Trophoblast cell (in vitro differentiated cells and primary cell): ENCODE measurements around the gene CALB2.
A peak's percentile ranks its signal among the peaks of the same experiment; 100 is the strongest.

Experiments used
- DNase-seq, 2 donors: peaks; one replicate each; pipeline ENCODE4 v3.0.0-alpha.2; 2016
- H2AFZ ChIP-seq: 2 replicates; pipeline ENCODE4 v1.6.1; 2013; ENCODE audit warnings: low read length, moderate library complexity, mild to moderate bottlenecking; ENCODE audit not compliant: insufficient read depth, poor library complexity
- H2AK5ac ChIP-seq: 2 replicates; pipeline ENCODE4 v1.6.1; 2013; ENCODE audit warnings: mild to moderate bottlenecking, low read length
- H2BK120ac ChIP-seq: 2 replicates; pipeline ENCODE4 v1.6.1; 2013; ENCODE audit warnings: low read length, mild to moderate bottlenecking, moderate library complexity; ENCODE audit not compliant: insufficient read depth, poor library complexity
- H2BK12ac ChIP-seq: 2 replicates; pipeline ENCODE4 v1.6.1; 2013; ENCODE audit warnings: mild to moderate bottlenecking, low read length, moderate library complexity
- H2BK5ac ChIP-seq: 2 replicates; pipeline ENCODE4 v1.6.1; 2013; ENCODE audit warnings: low read length, low read depth, moderate library complexity, mild to moderate bottlenecking; ENCODE audit not compliant: poor library complexity
- H3K14ac ChIP-seq: 2 replicates; pipeline ENCODE4 v1.6.1; 2013; ENCODE audit warnings: mild to moderate bottlenecking, low read length
- H3K18ac ChIP-seq: 2 replicates; pipeline ENCODE4 v1.6.1; 2013; ENCODE audit warnings: mild to moderate bottlenecking, low read length
- H3K23ac ChIP-seq: 2 replicates; pipeline ENCODE4 v1.6.1; 2013; ENCODE audit warnings: low read length
- H3K27ac ChIP-seq: 2 replicates; pipeline ENCODE4 v1.5.1; 2013; ENCODE audit warnings: low read depth, mild to moderate bottlenecking, inconsistent platforms, low read length, moderate library complexity
- H3K27me3 ChIP-seq: 2 replicates; pipeline ENCODE4 v1.6.1; 2013; ENCODE audit warnings: inconsistent platforms, mild to moderate bottlenecking, low read length, moderate library complexity; ENCODE audit not compliant: insufficient read depth
- H3K36me3 ChIP-seq, 2 experiments: 1 replicate in 1 of 2; 2 replicates in 1 of 2; pipeline ENCODE4 v1.6.1; 2013; ENCODE audit warnings: low read length in 2 of 2, mild to moderate bottlenecking in 2 of 2, moderate library complexity in 1 of 2; ENCODE audit not compliant: insufficient read depth in 2 of 2, control insufficient read depth in 1 of 2
- H3K4ac ChIP-seq: 2 replicates; pipeline ENCODE4 v1.6.1; 2013; ENCODE audit warnings: low read depth, mild to moderate bottlenecking, low read length, moderate library complexity
- H3K4me1 ChIP-seq, 2 experiments: 1 replicate in 1 of 2; 2 replicates in 1 of 2; pipeline ENCODE4 v1.6.1; 2013; ENCODE audit warnings: low read length in 2 of 2, mild to moderate bottlenecking in 2 of 2, moderate library complexity in 1 of 2; ENCODE audit not compliant: insufficient read depth in 2 of 2, control insufficient read depth in 1 of 2
- H3K4me2 ChIP-seq: 2 replicates; pipeline ENCODE4 v1.6.1; 2013; ENCODE audit warnings: inconsistent platforms, mild to moderate bottlenecking, low read length, moderate library complexity
- H3K4me3 ChIP-seq: 2 replicates; pipeline ENCODE4 v1.5.1; 2013; ENCODE audit warnings: mild to moderate bottlenecking, low read depth, low read length, inconsistent platforms
- H3K79me1 ChIP-seq: one replicate; pipeline ENCODE4 v1.6.1; 2013; ENCODE audit warnings: low read length
- H3K79me2 ChIP-seq: 2 replicates; pipeline ENCODE4 v1.6.1; 2013; ENCODE audit warnings: low read length, mild to moderate bottlenecking; ENCODE audit not compliant: control insufficient read depth, insufficient read depth, poor library complexity
- H3K9ac ChIP-seq: 2 replicates; pipeline ENCODE4 v1.6.1; 2013; ENCODE audit warnings: mild to moderate bottlenecking, low read length
- H3K9me3 ChIP-seq: 2 replicates; pipeline ENCODE4 v1.6.1; 2013; ENCODE audit warnings: low read depth, mild to moderate bottlenecking, control low read depth, inconsistent platforms, low read length; ENCODE audit not compliant: insufficient read depth
- H4K12ac ChIP-seq: 2 replicates; pipeline ENCODE4 v1.6.1; 2013; ENCODE audit warnings: low read depth, mild to moderate bottlenecking, low read length, moderate library complexity
- H4K8ac ChIP-seq: 2 replicates; pipeline ENCODE4 v1.6.1; 2013; ENCODE audit warnings: low read depth, mild to moderate bottlenecking, low read length, moderate library complexity
- H4K91ac ChIP-seq: one replicate; pipeline ENCODE4 v1.6.1; 2013; ENCODE audit warnings: low read depth, mild to moderate bottlenecking, low read length, moderate library complexity
- WGBS: extraction: QIAGEN DNeasy Blood & Tissue Kit; methylation state at CpG from one replicate; pipeline ENCODE4 v1.1.7; 2013; ENCODE audit warnings: missing lambda C conversion rate; ENCODE audit not compliant: insufficient read length, insufficient coverage; ENCODE audit errors: extremely low coverage; 5-methylcytosine and 5-hydroxymethylcytosine counted together

The CALB2 gene

DNA sequence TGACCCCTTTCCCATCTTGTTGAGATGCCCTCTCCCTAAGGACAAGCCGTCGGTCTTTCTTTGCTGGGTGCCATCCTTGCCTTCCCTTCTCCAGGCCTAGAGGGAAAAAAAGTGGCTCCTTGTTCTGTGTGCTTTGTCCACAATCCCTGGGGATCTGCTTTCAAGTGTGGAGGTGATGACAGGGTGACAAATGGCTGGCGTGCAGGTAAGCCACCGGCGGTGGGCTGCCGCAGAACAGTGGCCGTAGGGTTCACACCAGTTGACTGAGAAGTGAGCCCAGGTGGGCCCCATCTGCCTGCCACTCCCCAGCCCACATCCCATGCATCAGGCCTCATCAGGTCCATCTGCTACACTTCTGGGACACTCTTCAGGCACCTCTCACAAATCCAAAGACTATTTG is 11.4 kb upstream of the CALB2 start:
- Histone ChIP-seq H3K4me1 (peaks cover 2 to 7% of the 10 kb centered on the region in 2 experiments), H2BK120ac (no peak overlapping the region), H3K79me1 (no peaks in the 10 kb centered on the region), H3K4ac (no peak overlapping the region), H2BK12ac (no peak overlapping the region), H2AFZ (no peak overlapping the region), H2BK5ac (no peak overlapping the region), H3K18ac (no peak overlapping the region), H3K9ac (no peak overlapping the region), H3K27ac (no peak overlapping the region), H3K23ac (no peak overlapping the region), H2AK5ac (no peak overlapping the region), H4K8ac (no peak overlapping the region), H3K14ac (no peak overlapping the region), H3K4me3 (no peak overlapping the region), H3K36me3 (no peaks in the 10 kb centered on the region), H3K79me2 (no peaks in the 10 kb centered on the region), H3K4me2 (no peak overlapping the region), H3K27me3 (no peaks in the 10 kb centered on the region), H4K91ac (no peak overlapping the region), H4K12ac (no peak overlapping the region), H3K9me3 (peaks cover 4% of the 10 kb centered on the region)
- WGBS: no CpG with 5 or more reads among the region's 7 CpGs
- DNase-seq: no peak

DNA sequence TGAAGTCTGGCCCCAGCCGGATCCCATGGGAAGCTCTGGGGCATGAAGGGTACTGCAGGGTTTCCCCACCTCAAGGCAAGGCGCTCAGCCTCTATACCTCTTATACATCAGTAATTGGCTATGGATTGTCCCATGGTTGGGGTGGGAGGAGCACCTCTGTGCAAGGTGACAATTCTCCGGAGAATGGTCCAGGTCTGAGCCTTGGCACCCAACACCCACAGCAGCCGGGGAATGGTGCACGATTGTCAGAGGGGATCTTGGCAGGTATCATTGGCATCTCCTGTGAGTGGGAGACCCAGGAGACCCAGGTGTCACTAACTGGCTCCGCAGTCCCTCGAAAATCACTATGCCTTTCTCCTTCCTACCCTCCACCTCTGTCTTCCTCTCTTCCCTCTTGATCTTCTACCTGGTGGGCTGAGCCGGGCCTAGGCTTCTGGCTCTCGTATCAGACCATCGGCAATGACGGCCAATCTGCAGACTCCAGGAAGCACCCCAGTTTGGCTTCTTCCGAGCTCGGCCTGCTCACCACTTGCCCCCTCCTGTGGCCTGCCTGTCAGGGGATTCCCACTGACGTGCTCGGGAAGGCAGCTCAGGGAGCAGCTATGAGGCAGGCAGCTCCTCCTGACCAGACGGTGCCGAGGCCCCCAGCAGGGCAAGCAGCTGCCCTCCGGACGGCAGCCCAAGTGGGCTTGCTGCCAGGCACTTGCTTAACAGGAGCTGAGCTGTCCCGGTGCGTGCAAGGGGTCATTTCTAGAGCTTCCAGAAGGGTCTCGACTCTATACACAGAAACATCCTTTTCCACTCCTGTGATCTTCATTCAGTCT is 10.0 kb upstream of the CALB2 start:
- no peaks in the 10 kb centered on the region for H3K79me2 ChIP-seq
- H3K27me3 ChIP-seq: no peaks in the 10 kb centered on the region
- no peak overlapping the region for H4K12ac ChIP-seq
- no CpG with 5 or more reads among the region's 22 CpGs for WGBS
- H2AK5ac ChIP-seq: no peak overlapping the region
- no peak overlapping the region for H3K9ac ChIP-seq
- H4K91ac ChIP-seq: no peak overlapping the region
- no peak overlapping the region for H2BK5ac ChIP-seq
- H3K36me3 ChIP-seq: no peaks in the 10 kb centered on the region
- no peak overlapping the region for H3K23ac ChIP-seq
- no peak overlapping the region for H3K4me2 ChIP-seq
- no peak overlapping the region for H2AFZ ChIP-seq
- H2BK12ac ChIP-seq: no peak overlapping the region
- peaks cover 2% of the 10 kb centered on the region for H3K9me3 ChIP-seq
- DNase-seq: no peak
- no peak overlapping the region for H3K14ac ChIP-seq
- no peaks in the 10 kb centered on the region for H3K79me1 ChIP-seq
- no peak overlapping the region for H3K27ac ChIP-seq
- H3K4ac ChIP-seq: no peak overlapping the region
- no peak overlapping the region for H2BK120ac ChIP-seq
- H4K8ac ChIP-seq: no peak overlapping the region
- H3K18ac ChIP-seq: no peak overlapping the region
- H3K4me1 ChIP-seq: peaks cover 2 to 7% of the 10 kb centered on the region in 2 experiments
- H3K4me3 ChIP-seq: no peak overlapping the region

DNA sequence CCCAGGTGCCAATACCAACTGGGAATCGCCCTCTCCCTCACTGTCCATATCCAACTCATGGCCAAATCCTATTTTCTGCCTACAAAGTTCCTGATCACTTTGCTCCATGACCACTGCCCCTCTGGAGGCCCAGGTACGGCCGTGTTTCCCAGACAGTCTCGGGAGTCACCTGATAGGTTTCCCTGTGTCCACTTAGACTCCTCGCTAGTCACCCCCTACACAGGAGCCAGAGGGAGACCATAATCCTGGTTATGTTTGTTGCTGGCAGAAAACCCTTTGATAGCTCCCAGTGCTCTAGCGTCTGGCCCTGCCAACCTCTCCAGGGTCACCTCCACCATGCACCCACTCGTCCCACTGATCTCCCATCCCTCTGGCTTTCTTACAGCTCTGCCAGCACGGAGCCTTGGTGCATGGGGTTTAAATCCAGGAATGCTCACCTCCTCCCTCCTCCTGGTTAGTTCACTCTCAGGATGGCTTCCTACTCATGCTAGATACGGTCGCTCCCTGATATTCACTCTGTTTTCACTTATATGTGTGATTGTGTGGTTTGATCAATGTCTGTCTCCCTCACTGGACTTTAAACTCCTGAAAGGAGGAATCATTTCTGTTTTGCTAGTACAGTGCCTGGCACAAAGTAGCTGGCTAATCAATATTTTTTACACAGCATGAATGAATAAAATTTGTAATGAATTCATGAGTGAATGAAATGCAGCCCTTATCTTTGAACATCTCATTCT is 7.5 kb upstream of the CALB2 start:
- no peak overlapping the region for H3K4ac ChIP-seq
- H3K79me1 ChIP-seq: no peaks in the 10 kb centered on the region
- no peaks in the 10 kb centered on the region for H3K79me2 ChIP-seq
- no peak for DNase-seq
- no peak overlapping the region for H2AK5ac ChIP-seq
- no peak overlapping the region for H3K4me3 ChIP-seq
- no peak overlapping the region for H2BK120ac ChIP-seq
- H3K23ac ChIP-seq: no peak overlapping the region
- H4K12ac ChIP-seq: no peak overlapping the region
- H3K27me3 ChIP-seq: no peaks in the 10 kb centered on the region
- WGBS: no CpG with 5 or more reads among the region's 10 CpGs
- no peak overlapping the region for H3K18ac ChIP-seq
- no peak overlapping the region for H3K9ac ChIP-seq
- no peak overlapping the region for H2AFZ ChIP-seq
- H3K4me2 ChIP-seq: no peak overlapping the region
- H4K8ac ChIP-seq: no peak overlapping the region
- peaks cover 2 to 7% of the 10 kb centered on the region in 2 experiments for H3K4me1 ChIP-seq
- H3K14ac ChIP-seq: no peak overlapping the region
- H3K36me3 ChIP-seq: no peaks in the 10 kb centered on the region
- peaks cover 2% of the 10 kb centered on the region for H3K9me3 ChIP-seq
- H3K27ac ChIP-seq: no peak overlapping the region
- H2BK5ac ChIP-seq: no peak overlapping the region
- H2BK12ac ChIP-seq: no peak overlapping the region
- no peak overlapping the region for H4K91ac ChIP-seq

DNA sequence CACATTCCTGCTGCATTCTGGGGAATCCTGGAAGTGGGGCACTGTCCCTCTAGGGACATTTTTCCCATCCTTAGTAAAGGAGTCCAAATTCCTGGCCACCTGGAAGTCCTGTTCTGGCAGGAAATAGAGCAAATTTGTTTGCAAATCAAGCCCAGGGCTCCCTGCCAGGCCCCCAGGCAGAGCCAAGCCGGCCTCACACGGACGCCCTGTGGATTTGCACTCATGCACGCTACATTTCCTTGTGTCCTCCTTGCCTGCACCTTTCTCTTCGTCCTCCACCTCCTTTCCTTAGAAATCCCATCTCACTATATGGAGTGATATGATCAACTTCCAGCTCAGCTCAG is 7.0 kb upstream of the CALB2 start:
- no peak for DNase-seq
- H3K36me3 ChIP-seq: no peaks in the 10 kb centered on the region
- H3K4me3 ChIP-seq: no peak overlapping the region
- no peaks in the 10 kb centered on the region for H3K27me3 ChIP-seq
- no peak overlapping the region for H2AK5ac ChIP-seq
- H3K4me2 ChIP-seq: no peak overlapping the region
- no peak overlapping the region for H2BK120ac ChIP-seq
- no peak overlapping the region for H4K8ac ChIP-seq
- H3K79me2 ChIP-seq: no peaks in the 10 kb centered on the region
- H3K4ac ChIP-seq: no peak overlapping the region
- peak overlapping the region; percentile 19 for H3K27ac ChIP-seq
- H3K14ac ChIP-seq: no peak overlapping the region
- WGBS: no CpG with 5 or more reads among the region's 5 CpGs
- H3K9me3 ChIP-seq: peaks cover 2% of the 10 kb centered on the region
- H2BK12ac ChIP-seq: no peak overlapping the region
- H3K9ac ChIP-seq: no peak overlapping the region
- H2AFZ ChIP-seq: no peak overlapping the region
- H3K79me1 ChIP-seq: no peaks in the 10 kb centered on the region
- peaks cover 2 to 7% of the 10 kb centered on the region in 2 experiments for H3K4me1 ChIP-seq
- H4K91ac ChIP-seq: no peak overlapping the region
- H4K12ac ChIP-seq: no peak overlapping the region
- no peak overlapping the region for H3K18ac ChIP-seq
- H2BK5ac ChIP-seq: no peak overlapping the region
- H3K23ac ChIP-seq: no peak overlapping the region
